HUES6 (cell line): ENCODE results near the gene ACCSL.

Experiments
- H3K27ac ChIP-seq: 2 replicates; pipeline ENCODE4 v1.7.0; 2013; ENCODE audit warnings: low read depth, mild to moderate bottlenecking, low read length, inconsistent platforms
- H3K27me3 ChIP-seq: 2 replicates; pipeline ENCODE4 v1.6.1; 2013; ENCODE audit warnings: low read length; ENCODE audit not compliant: control insufficient read depth, insufficient read depth
- H3K36me3 ChIP-seq: 2 replicates; pipeline ENCODE4 v1.6.1; 2013; ENCODE audit warnings: low read length; ENCODE audit not compliant: control insufficient read depth, insufficient read depth
- H3K4me1 ChIP-seq: 2 replicates; pipeline ENCODE4 v1.6.1; 2013; ENCODE audit warnings: low read length; ENCODE audit not compliant: control insufficient read depth, insufficient read depth
- H3K4me3 ChIP-seq: 2 replicates; pipeline ENCODE4 v1.5.1; 2013; ENCODE audit warnings: low read depth, low read length
- H3K9ac ChIP-seq: one replicate; pipeline ENCODE4 v1.6.1; 2013; ENCODE audit warnings: mild to moderate bottlenecking, low read length
- H3K9me3 ChIP-seq: 2 replicates; pipeline ENCODE4 v1.6.1; 2013; ENCODE audit warnings: low read depth, low read length; ENCODE audit not compliant: control insufficient read depth, insufficient read depth

The ACCSL gene

GRCh38 chr11:44024977-44025376 is 22.8 kb upstream of the ACCSL start:
- Histone ChIP-seq H3K9me3 (peaks cover 12% of the 10 kb centered on the region; the same call in 1 of the 2 replicates), H3K4me1 (peaks cover under 1% of the 10 kb centered on the region), H3K27ac (no peak overlapping the region), H3K27me3 (no peaks in the 10 kb centered on the region), H3K9ac (no peak overlapping the region), H3K4me3 (no peak overlapping the region), H3K36me3 (no peaks in the 10 kb centered on the region)

GRCh38 chr11:44025727-44026126 is 22.1 kb upstream of the ACCSL start:
- peaks cover 8% of the 10 kb centered on the region for H3K4me1 ChIP-seq
- H3K27me3 ChIP-seq = no peaks in the 10 kb centered on the region
- H3K4me3 ChIP-seq = no peak overlapping the region
- H3K9ac ChIP-seq = no peak overlapping the region
- H3K27ac ChIP-seq = no peak overlapping the region
- H3K9me3 ChIP-seq = peaks cover 12% of the 10 kb centered on the region; the same call in 1 of the 2 replicates
- no peaks in the 10 kb centered on the region for H3K36me3 ChIP-seq

GRCh38 chr11:44028401-44028800 is 19.4 kb upstream of the ACCSL start:
- H3K4me3 ChIP-seq = no peak overlapping the region
- H3K27ac ChIP-seq = no peak overlapping the region
- no peak overlapping the region for H3K9ac ChIP-seq
- H3K27me3 ChIP-seq = no peaks in the 10 kb centered on the region
- H3K36me3 ChIP-seq = no peaks in the 10 kb centered on the region
- H3K4me1 ChIP-seq = peaks cover 12% of the 10 kb centered on the region
- peaks cover 9% of the 10 kb centered on the region; the same call in 1 of the 2 replicates for H3K9me3 ChIP-seq

- H3K9me3 ChIP-seq = peaks cover 9% of the 10 kb centered on the region; the same call in 1 of the 2 replicates
- H3K36me3 ChIP-seq = no peaks in the 10 kb centered on the region
- no peak overlapping the region for H3K27ac ChIP-seq
- no peaks in the 10 kb centered on the region for H3K27me3 ChIP-seq
- no peak overlapping the region for H3K9ac ChIP-seq
- H3K4me3 ChIP-seq = no peak overlapping the region
- peaks cover 12% of the 10 kb centered on the region for H3K4me1 ChIP-seq
These were observed 18.8 kb upstream of the ACCSL start for GRCh38 chr11:44028816-44029506.

- H3K9ac ChIP-seq = no peak overlapping the region
- H3K9me3 ChIP-seq = peaks cover 9% of the 10 kb centered on the region; the same call in 1 of the 2 replicates
- no peak overlapping the region for H3K27ac ChIP-seq
- H3K4me3 ChIP-seq = no peak overlapping the region
- peaks cover 12% of the 10 kb centered on the region for H3K4me1 ChIP-seq
- H3K36me3 ChIP-seq = no peaks in the 10 kb centered on the region
- H3K27me3 ChIP-seq = no peaks in the 10 kb centered on the region
These were observed 18.3 kb upstream of the ACCSL start for GRCh38 chr11:44029507-44029845.

GRCh38 chr11:44029977-44030911 is 17.5 kb upstream of the ACCSL start:
- H3K27me3 ChIP-seq = no peaks in the 10 kb centered on the region
- H3K9me3 ChIP-seq = peaks cover 9% of the 10 kb centered on the region; the same call in 1 of the 2 replicates
- no peaks in the 10 kb centered on the region for H3K36me3 ChIP-seq
- no peak overlapping the region for H3K4me3 ChIP-seq
- no peak overlapping the region; the same call in 1 of the 2 replicates for H3K27ac ChIP-seq
- H3K9ac ChIP-seq = no peak overlapping the region
- H3K4me1 ChIP-seq = peaks cover 12% of the 10 kb centered on the region

- Histone ChIP-seq H3K4me3 (no peak overlapping the region), H3K27me3 (no peaks in the 10 kb centered on the region), H3K9me3 (peaks cover 2% of the 10 kb centered on the region; the same call in 1 of the 2 replicates), H3K4me1 (peaks cover 12% of the 10 kb centered on the region), H3K27ac (no peak overlapping the region), H3K36me3 (no peaks in the 10 kb centered on the region), H3K9ac (no peak overlapping the region)
These were observed 16.8 kb upstream of the ACCSL start for GRCh38 chr11:44030996-44031395.

GRCh38 chr11:44031549-44031948 is 16.2 kb upstream of the ACCSL start:
- Histone ChIP-seq H3K9ac (no peak overlapping the region), H3K36me3 (no peaks in the 10 kb centered on the region), H3K27ac (no peak overlapping the region), H3K4me3 (no peak overlapping the region), H3K27me3 (no peaks in the 10 kb centered on the region), H3K9me3 (no peaks in the 10 kb centered on the region), H3K4me1 (peaks cover 12% of the 10 kb centered on the region)

- Histone ChIP-seq H3K36me3 (no peaks in the 10 kb centered on the region), H3K27me3 (no peaks in the 10 kb centered on the region), H3K9me3 (no peaks in the 10 kb centered on the region), H3K27ac (no peak overlapping the region), H3K4me3 (no peak overlapping the region), H3K4me1 (peaks cover 15% of the 10 kb centered on the region), H3K9ac (no peak overlapping the region)
These were observed 15.3 kb upstream of the ACCSL start for GRCh38 chr11:44032299-44033085.

- Histone ChIP-seq H3K36me3 (no peaks in the 10 kb centered on the region), H3K4me3 (no peak overlapping the region), H3K9me3 (no peaks in the 10 kb centered on the region), H3K4me1 (peaks cover 15% of the 10 kb centered on the region), H3K9ac (no peak overlapping the region), H3K27me3 (no peaks in the 10 kb centered on the region), H3K27ac (no peak overlapping the region)
These were observed 14.3 kb upstream of the ACCSL start for GRCh38 chr11:44033411-44033850.
